ENCODE results near the gene OSM.

The OSM gene

GRCh38 chr22:30266445-30267381 lies at the start of gene OSM:
OSM (minus strand) TSS chr22:30266851; CDS start chr22:30266799, 52 bp downstream.
- DNase-seq (ENCODE audit: low read depth, low spot score): no peak

GRCh38 chr22:30315962-30316576 lies 49.4 kb upstream of the OSM start:
- DNase-seq (ENCODE audit: low read depth, low spot score): no peak

- DNase-seq (ENCODE audit: low read depth, low spot score): peak; percentile 49
These were observed 48.3 kb upstream of the OSM start for GRCh38 chr22:30314915-30315314.

DNA sequence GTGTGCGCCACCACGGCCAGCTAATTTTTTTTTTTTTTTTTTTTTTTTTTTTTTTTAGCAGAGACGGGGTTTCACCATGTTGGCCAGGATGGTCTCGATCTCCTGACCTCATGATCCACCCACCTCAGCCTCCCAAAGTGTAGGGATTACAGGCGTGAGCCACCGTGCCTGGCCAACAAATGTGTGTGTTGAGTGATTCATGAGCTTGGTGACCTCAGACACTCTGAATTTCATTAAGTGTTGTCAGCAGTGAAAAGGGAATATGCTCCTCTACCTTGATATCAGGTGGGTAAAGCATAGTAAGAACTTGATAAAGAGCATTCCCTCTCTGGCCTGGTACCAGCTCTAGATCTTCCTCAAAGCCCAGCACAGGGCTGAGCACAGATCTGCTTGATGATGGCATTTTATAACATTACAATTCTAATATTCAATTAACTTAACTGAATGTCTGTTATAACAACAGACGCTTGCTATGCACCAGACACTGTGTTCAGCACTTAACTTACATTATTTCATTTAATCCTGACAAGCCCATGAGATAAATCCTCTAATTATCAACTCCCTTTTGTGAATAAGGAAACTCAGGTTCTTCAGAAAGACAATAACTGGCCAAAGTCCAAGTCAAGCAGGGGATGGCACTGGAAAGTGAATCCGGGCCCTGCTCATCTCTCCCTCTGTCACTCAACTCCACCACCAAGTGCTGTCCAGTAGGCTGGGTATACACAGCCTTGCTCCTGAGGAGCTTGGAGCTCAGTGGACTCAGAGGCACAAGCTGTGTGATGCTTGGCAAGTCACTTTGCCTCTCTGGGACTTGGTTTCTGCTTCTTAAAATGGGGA lies 47.1 kb upstream of the OSM start:
- no peak for DNase-seq (ENCODE audit: low read depth, low spot score)

DNA sequence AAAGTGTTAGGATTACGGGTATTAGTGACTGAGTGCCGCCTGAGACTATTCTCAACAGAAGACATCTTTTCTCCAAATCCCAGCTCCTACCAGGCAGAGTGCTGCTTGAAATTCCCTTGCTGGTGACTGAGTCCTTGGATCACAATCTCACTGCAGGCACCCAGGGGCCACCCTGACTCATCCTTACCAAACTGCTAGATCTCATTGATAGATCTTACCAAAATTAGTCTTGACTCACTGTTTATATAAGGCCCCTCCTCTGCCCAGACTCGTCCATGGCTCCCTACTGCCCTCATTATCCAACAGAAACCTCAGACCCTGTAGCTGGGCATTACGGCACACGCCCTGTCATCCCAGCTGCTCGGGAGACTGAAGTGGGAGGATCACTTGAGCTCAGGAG lies 45.4 kb upstream of the OSM start:
- DNase-seq (ENCODE audit: low read depth, low spot score): no peak

DNA sequence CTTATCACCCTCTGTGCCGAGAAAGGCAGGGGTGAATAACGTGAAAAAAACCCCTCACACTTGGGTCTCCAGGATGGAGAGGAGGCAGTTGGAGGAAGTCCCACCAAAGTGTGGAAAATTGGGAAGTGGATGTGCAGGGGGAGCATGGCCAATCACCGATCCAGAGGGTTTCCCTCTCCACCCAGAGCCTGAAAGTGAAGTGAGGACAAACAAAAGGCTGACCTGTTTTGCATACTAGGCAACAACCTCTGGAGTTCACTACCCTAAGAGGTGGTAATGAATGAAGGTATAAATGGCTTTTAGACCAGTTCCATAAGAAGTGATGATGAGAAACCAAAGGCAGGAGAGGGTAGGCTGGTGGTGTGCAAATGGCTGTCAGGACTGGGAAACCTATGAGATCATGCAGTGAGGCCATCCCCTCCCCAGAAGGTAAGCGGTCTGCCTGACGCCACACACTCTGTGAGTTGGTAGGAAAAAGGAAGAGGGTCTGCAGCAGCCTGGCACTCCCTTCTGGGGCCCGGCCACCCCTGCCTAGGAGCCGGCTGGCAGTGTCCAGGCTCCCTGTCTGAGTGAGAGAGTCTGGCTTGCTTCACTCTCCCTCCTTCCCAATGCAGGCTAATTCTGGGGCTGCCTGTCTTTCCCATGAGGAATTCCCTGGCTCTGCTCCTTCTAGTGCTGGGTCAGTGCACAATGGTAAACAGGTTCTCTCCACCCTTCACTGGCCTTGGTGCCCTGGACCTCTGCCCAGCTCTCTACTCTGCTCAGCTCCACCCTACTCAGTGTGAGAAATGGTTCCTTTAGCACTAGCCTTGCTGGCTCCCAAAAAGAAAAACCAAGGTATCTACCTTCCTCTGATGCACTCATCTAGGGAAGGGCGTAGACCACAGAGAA lies 44.5 kb upstream of the OSM start:
- peak; percentile 83 for DNase-seq (ENCODE audit: low read depth, low spot score)

DNA sequence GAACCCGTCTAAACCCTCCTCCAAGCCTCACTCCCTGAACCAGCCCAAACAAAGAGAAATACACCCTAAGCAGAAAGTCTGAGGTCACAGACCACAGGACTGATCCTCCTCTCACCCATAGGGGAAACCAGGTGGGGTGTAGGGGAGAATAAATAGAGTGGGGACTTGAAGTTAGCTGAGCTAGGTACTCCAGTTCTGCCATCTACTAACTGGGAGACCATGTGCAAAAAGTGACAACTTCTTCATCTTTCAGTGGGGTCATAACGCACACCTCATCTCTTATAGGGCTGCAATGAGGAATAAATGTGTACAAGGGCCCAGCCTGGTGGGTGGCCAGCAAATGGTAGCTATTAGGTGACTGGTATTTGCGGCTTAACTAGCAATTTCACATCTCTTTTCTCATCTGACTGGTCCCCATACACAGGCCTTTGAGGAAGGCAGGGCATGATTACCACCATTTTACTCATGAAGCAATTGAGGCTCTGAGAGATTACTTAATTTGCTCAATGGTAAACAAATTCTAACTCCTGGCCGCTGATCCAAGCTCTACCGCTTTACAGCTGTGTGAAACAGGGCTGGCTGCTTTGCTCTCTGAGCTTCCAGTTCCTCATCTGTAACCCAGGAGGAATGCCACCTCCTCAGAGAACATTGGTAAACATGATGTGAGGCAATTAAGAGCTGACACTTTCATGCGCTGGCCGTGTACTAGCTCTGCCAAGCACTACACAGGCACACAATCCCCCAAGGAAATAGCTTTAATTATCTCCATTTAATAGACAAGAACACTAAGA lies 43.5 kb upstream of the OSM start:
- DNase-seq (ENCODE audit: low read depth, low spot score): peak; percentile 82

DNA sequence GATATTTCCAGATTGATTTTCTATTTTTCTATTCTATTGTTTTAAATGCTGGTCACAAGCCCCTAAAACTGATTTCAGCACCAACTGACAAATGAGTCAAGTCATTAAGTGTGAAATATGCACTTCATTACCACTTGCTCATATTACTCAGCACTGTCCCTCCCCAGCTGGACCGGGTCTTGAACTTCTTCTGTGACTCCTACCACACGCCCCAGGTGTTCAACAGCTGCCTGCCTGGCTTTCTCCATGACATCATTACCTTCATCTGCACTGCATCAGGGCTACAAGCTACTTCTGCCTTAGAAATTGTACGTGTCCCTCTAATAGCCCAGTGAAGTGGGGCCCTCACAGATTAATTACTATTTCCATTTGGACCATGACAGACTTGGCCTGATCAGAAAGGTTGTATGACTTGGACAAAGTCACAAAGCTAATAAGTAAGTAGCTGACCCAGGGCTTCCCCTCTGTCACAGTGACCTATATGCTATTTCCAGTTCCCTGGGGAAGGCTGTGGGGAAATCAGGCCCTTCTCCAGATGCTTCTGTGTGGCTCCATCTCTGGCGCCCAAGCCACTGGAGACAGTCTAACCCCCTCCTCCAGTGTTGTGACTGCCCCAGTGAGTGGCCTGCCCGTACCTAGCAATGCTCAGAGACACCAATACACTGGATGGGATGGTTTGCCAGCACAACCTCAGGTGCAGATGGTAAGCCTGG lies 42.0 kb upstream of the OSM start:
- no peak for DNase-seq (ENCODE audit: low read depth, low spot score)

GRCh38 chr22:30308093-30308492 lies 41.4 kb upstream of the OSM start:
- no peak for DNase-seq (ENCODE audit: low read depth, low spot score)

GRCh38 chr22:30307041-30307574 lies 40.5 kb upstream of the OSM start:
- no peak for DNase-seq (ENCODE audit: low read depth, low spot score)

DNA sequence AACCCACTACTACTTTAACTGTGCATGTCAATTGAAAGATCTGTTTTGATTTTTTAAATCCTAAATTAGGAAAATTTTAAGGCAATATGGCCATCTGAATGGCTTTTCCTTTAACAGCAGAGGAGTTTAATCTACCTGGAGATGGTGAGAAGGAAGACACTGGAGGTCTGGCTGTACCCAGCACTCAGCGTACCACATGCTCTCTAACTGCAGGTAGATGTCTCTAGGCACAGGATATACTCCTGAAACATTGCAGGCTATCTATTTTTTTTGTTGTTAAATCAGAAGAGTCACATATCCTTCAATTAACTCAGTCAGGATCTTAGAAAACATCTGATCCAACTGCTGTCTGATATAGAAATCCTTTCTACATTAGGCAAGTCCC lies 40.0 kb upstream of the OSM start:
- DNase-seq (ENCODE audit: low read depth, low spot score): no peak

DNA sequence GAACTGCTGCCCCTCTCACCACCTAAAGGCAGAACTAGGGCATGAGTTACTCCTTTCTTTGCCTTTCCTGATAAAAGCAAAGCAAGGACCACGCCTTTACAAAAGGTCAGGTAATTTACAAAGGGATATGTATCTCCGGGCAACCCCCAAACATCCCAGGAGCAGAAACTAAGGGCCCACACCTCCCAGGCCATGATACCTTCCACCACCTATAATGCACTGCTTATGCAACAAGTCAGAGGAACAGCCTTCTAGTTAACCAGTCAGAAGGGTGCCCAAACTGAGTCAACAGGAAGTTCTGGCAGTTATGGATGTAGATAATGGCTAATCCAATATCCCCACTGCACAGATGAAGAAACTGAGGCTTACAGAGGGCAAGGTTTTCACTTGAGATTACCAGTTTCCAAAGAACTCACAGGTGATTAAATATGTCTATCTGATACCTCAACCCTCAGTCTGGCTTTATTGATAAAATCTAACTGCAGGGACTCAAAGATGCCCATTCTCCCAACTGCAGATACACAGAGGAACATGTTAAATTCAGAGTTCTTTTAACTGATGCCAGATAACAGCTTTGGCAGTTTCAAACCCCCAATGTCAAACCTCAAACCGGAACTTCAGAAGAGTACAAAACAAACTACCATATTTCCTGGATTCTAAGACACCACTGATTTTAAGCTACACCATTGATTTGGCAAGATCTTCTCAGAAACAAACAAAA lies 39.4 kb upstream of the OSM start:
- DNase-seq (ENCODE audit: low read depth, low spot score): no peak

DNA sequence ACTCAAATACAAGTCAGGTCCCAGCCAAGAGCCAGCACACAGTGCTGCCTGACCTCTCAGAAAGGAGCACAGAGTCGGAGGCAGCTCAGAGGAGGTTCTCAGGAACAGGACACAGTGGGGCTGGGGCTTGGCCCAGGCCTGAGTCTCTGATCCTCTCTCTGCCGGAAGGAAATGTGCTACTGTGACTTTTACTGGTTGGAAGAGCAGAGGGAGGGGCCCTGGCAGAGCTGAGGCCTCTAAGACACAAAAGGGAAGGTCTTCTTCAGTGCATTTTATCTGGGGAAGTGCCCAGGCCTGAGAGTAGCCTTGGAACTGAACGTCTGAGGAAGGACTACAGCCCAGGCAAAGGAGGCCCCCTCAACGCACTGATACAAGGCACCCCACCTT lies 38.9 kb upstream of the OSM start:
- DNase-seq (ENCODE audit: low read depth, low spot score): no peak

- peak; percentile 70 for DNase-seq (ENCODE audit: low read depth, low spot score)
These were observed 38.0 kb upstream of the OSM start for GRCh38 chr22:30304495-30305244.

GRCh38 chr22:30302810-30303138 lies 36.1 kb upstream of the OSM start:
- no peak for DNase-seq (ENCODE audit: low read depth, low spot score)

- peak; percentile 80 for DNase-seq (ENCODE audit: low read depth, low spot score)
These were observed 35.6 kb upstream of the OSM start for GRCh38 chr22:30301995-30302809.

DNA sequence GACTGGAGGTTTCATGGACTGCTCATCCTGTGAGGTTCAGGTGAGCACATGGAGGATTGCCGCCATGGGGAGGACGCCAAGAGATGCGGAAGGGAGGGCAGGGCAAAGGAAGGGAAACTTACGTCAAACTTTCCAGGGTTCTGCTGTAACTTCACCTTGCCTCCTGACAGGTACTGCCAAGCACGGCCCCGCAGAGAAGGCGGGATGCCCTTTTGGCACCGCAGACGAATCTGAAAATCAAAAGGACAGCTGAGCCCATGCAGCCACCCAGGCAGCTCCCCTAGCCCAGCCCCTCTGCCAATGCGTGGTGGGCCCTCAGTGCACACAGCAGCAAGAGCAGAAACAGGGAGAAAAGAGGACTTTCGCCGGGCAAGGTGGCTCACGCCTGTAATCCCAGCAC lies 32.7 kb upstream of the OSM start:
- no peak for DNase-seq (ENCODE audit: low read depth, low spot score)
